BLaER1 treated with 17β-estradiol and CSF1 and Interleukin-3, amounts not matched to agents 10 nM and 100 nM (cell line): ENCODE data around the gene EVPL.
"Not testable (repeated sequence)": the region's sequence is repeated elsewhere in the genome, so short reads cannot be mapped to it uniquely, and the experiment has no call there.

Experiments used
- H3K27ac ChIP-seq, 11 experiments: shearing (Covaris generic); formaldehyde crosslinking; 2 replicates each; pipeline ENCODE4 v1.8.1; 2022
- H3K27me3 ChIP-seq, 11 experiments: shearing (Covaris generic); formaldehyde crosslinking; 2 replicates each; pipeline ENCODE4 v1.8.1; 2022
- H3K36me3 ChIP-seq, 11 experiments: shearing (Covaris generic); formaldehyde crosslinking; 2 replicates each; pipeline ENCODE4 v1.8.1; 2022
- H3K4me1 ChIP-seq, 10 experiments: shearing (Covaris generic); formaldehyde crosslinking; 2 replicates each; pipeline ENCODE4 v1.8.1; 2022
- H3K4me2 ChIP-seq, 11 experiments: shearing (Covaris generic); formaldehyde crosslinking; 2 replicates each; pipeline ENCODE4 v1.8.1; 2022
- H3K4me3 ChIP-seq, 10 experiments: shearing (Covaris generic); formaldehyde crosslinking; 2 replicates each; pipeline ENCODE4 v1.8.1; 2022
- H3K9ac ChIP-seq, 11 experiments: shearing (Covaris generic); formaldehyde crosslinking; 2 replicates each; pipeline ENCODE4 v1.8.1; 2022
- H3K9me3 ChIP-seq, 11 experiments: shearing (Covaris generic); formaldehyde crosslinking; replicated peaks in 1 of 11; 2 replicates each; pipeline ENCODE4 v1.8.1; 2022
- H4K20me1 ChIP-seq, 11 experiments: shearing (Covaris generic); formaldehyde crosslinking; 2 replicates each; pipeline ENCODE4 v1.8.1; 2022
- Cebpa-rat ChIP-seq, 11 experiments: shearing (Covaris generic); IDR thresholded peaks; 2 replicates each; pipeline ENCODE4 v1.8.1; 2022

Gene EVPL

GRCh38 chr17:75976175-75976848, 50.8 kb downstream of the EVPL start:
- peak overlapping the region in 1 of 10 experiments; percentile 85; a peak in 1 of 20 replicates for H3K4me3 ChIP-seq
- H3K36me3 ChIP-seq: peaks cover 9 to 55% (median 34%) of the 10 kb centered on the region in 11 experiments
- H3K27ac ChIP-seq: peak overlapping the region in 4 of 11 experiments; percentile 0 to 29 (median 8); a peak in 3 of 22 replicates
- H3K4me2 ChIP-seq: peak overlapping the region; percentile 74 to 93 (median 86); a peak in 21 of 22 replicates
- H3K27me3 ChIP-seq: no peaks in the 10 kb centered on the region
- peak overlapping the region in 4 of 11 experiments; percentile 5 to 97 (median 40); a peak in 6 of 22 replicates for H3K9ac ChIP-seq
- TF ChIP-seq Cebpa-rat (IDR thresholded peaks at IDR 0.05): no peak
- H3K9me3 ChIP-seq: no peaks in the 10 kb centered on the region
- peaks cover 38 to 66% (median 54%) of the 10 kb centered on the region in 10 experiments for H3K4me1 ChIP-seq
- no peaks in the 10 kb centered on the region; a peak in 2 of 22 replicates for H4K20me1 ChIP-seq

- H3K36me3 ChIP-seq: peaks cover 15 to 60% (median 34%) of the 10 kb centered on the region in 11 experiments
- H3K27me3 ChIP-seq: no peaks in the 10 kb centered on the region
- H3K27ac ChIP-seq: peak overlapping the region in 3 of 11 experiments; percentile 4 to 29 (median 11); a peak in 4 of 22 replicates
- no peak overlapping the region for H3K4me3 ChIP-seq
- H3K4me1 ChIP-seq: peaks cover 37 to 66% (median 57%) of the 10 kb centered on the region in 10 experiments
- TF ChIP-seq Cebpa-rat (IDR thresholded peaks at IDR 0.05): no peak
- H3K9ac ChIP-seq: peak overlapping the region in 4 of 11 experiments; percentile 5 to 97 (median 40); a peak in 5 of 22 replicates
- no peaks in the 10 kb centered on the region for H3K9me3 ChIP-seq
- no peaks in the 10 kb centered on the region; a peak in 2 of 22 replicates for H4K20me1 ChIP-seq
- H3K4me2 ChIP-seq: peak overlapping the region; percentile 74 to 93 (median 86); a peak in 21 of 22 replicates
These were observed 51.3 kb downstream of the EVPL start for GRCh38 chr17:75975757-75976174.

GRCh38 chr17:75975187-75975586, 51.9 kb downstream of the EVPL start:
- H3K9ac ChIP-seq, H3K27me3 ChIP-seq, H3K27ac ChIP-seq, H3K9me3 ChIP-seq, H4K20me1 ChIP-seq, H3K4me3 ChIP-seq: not testable (repeated sequence)
- H3K36me3 ChIP-seq: peaks cover 15 to 63% (median 36%) of the 10 kb centered on the region in 11 experiments
- H3K4me2 ChIP-seq: peak overlapping the region in 7 of 11 experiments; percentile 74 to 93 (median 86); a peak in 12 of 22 replicates
- H3K4me1 ChIP-seq: peaks cover 35 to 66% (median 57%) of the 10 kb centered on the region in 10 experiments

GRCh38 chr17:75970626-75971025, 56.5 kb downstream of the EVPL start:
- TF ChIP-seq Cebpa-rat (IDR thresholded peaks at IDR 0.05): no peak
- 0 out of 22 replicates have a peak, but pooled peaks cover 0 to 5% (median 0%) of the 10 kb centered on the region in 11 experiments for H3K9me3 ChIP-seq
- peak overlapping the region; percentile 68 to 88 (median 79); a peak in 21 of 22 replicates for H3K27ac ChIP-seq
- peaks cover 17 to 50% (median 40%) of the 10 kb centered on the region in 10 experiments for H3K4me1 ChIP-seq
- no peaks in the 10 kb centered on the region; a peak in 1 of 22 replicates for H4K20me1 ChIP-seq
- peak overlapping the region in 2 of 10 experiments; percentile 39 to 53; a peak in 2 of 20 replicates for H3K4me3 ChIP-seq
- peaks cover 18 to 88% (median 58%) of the 10 kb centered on the region in 11 experiments for H3K36me3 ChIP-seq
- peak overlapping the region; percentile 38 to 70 (median 60); a peak in 18 of 22 replicates for H3K9ac ChIP-seq
- no peaks in the 10 kb centered on the region for H3K27me3 ChIP-seq
- H3K4me2 ChIP-seq: peak overlapping the region; percentile 50 to 89 (median 80)

- Histone ChIP-seq H3K4me1 (peaks cover 16 to 45% (median 36%) of the 10 kb centered on the region in 10 experiments), H4K20me1 (no peaks in the 10 kb centered on the region; a peak in 1 of 22 replicates), H3K27me3 (no peaks in the 10 kb centered on the region), H3K36me3 (peaks cover 18 to 88% (median 62%) of the 10 kb centered on the region in 11 experiments), H3K9ac (peak overlapping the region; percentile 38 to 70 (median 60); a peak in 19 of 22 replicates), H3K9me3 (peaks cover 0 to 5% (median 0%) of the 10 kb centered on the region in 11 experiments; a peak in 1 of 22 replicates), H3K4me2 (peak overlapping the region; percentile 50 to 89 (median 80)), H3K27ac (peak overlapping the region; percentile 68 to 88 (median 79); a peak in 21 of 22 replicates), H3K4me3 (peak overlapping the region in 4 of 10 experiments; percentile 15 to 53 (median 35); a peak in 5 of 20 replicates)
- peak in 9 of 11 experiments; percentile 42 to 82 (median 66); a peak in 14 of 22 replicates for TF ChIP-seq Cebpa-rat (IDR thresholded peaks at IDR 0.05)
These were observed 57.0 kb downstream of the EVPL start for GRCh38 chr17:75970011-75970523.

GRCh38 chr17:75969044-75969443, 58.1 kb downstream of the EVPL start:
- Histone ChIP-seq H3K27ac (peak overlapping the region in 9 of 11 experiments; percentile 49 to 88 (median 81); a peak in 18 of 22 replicates), H3K4me1 (peaks cover 18 to 48% (median 40%) of the 10 kb centered on the region in 10 experiments), H3K4me2 (peak overlapping the region; percentile 50 to 89 (median 80); a peak in 18 of 22 replicates), H3K9ac (peak overlapping the region in 3 of 11 experiments; percentile 14 to 70 (median 62); a peak in 5 of 22 replicates), H3K36me3 (peaks cover 23 to 87% (median 64%) of the 10 kb centered on the region in 11 experiments)
- H3K4me3 ChIP-seq, H4K20me1 ChIP-seq, H3K27me3 ChIP-seq, H3K9me3 ChIP-seq: not testable (repeated sequence)

GRCh38 chr17:75965468-75965867, 61.6 kb downstream of the EVPL start:
- no peak for TF ChIP-seq Cebpa-rat (IDR thresholded peaks at IDR 0.05)

GRCh38 chr17:75959839-75960511, 67.1 kb downstream of the EVPL start:
- Histone ChIP-seq H3K4me3 (no peak overlapping the region), H3K36me3 (peaks cover 38 to 86% (median 55%) of the 10 kb centered on the region in 11 experiments), H3K4me1 (peaks cover 12 to 18% (median 15%) of the 10 kb centered on the region in 10 experiments), H3K27ac (no peak overlapping the region), H4K20me1 (peaks cover 0 to 44% (median 16%) of the 10 kb centered on the region in 11 experiments; a peak in 13 of 22 replicates), H3K9ac (no peak overlapping the region), H3K4me2 (no peak overlapping the region), H3K27me3 (no peaks in the 10 kb centered on the region), H3K9me3 (peaks cover 0 to 4% (median 0%) of the 10 kb centered on the region in 11 experiments; a peak in 1 of 22 replicates)
- TF ChIP-seq Cebpa-rat (IDR thresholded peaks at IDR 0.05): no peak

More at GRCh38 chr17:75965468-75965867, 61.6 kb downstream of the EVPL start:
- H3K9me3 ChIP-seq: peaks cover 0 to 6% (median 0%) of the 10 kb centered on the region in 11 experiments; a peak in 1 of 22 replicates
- peaks cover 10 to 69% (median 43%) of the 10 kb centered on the region in 11 experiments; a peak in 21 of 22 replicates for H3K36me3 ChIP-seq
- H4K20me1 ChIP-seq: peaks cover 0 to 26% (median 5%) of the 10 kb centered on the region in 11 experiments; a peak in 11 of 22 replicates
- H3K27ac ChIP-seq: no peak overlapping the region
- no peak overlapping the region for H3K4me3 ChIP-seq
- no peak overlapping the region for H3K9ac ChIP-seq
- no peaks in the 10 kb centered on the region for H3K27me3 ChIP-seq
- no peak overlapping the region for H3K4me2 ChIP-seq
- H3K4me1 ChIP-seq: peaks cover 28 to 35% (median 32%) of the 10 kb centered on the region in 10 experiments
